HCT116 (cell line): ENCODE data around the gene PNMA6E. TPM values are rescaled to one million over a fixed set of nuclear protein-coding genes. Genes with fewer than 3 reads are reported as not detected.

Experiments
- ATAC-seq: fragments of 200-7000 bp; cut with Tn5 transposase; 2 replicates; pipeline ENCODE4 v1.9.1; 2020; ENCODE audit warnings: mild to moderate bottlenecking, moderate library complexity
- BruUV-seq: library from RNA; stranded (reverse); fragments of 400-500 nt; replicated peaks from 2 replicates; lab custom pipeline; 2021; lab: Mats Ljungman, UMichigan
- CTCF ChIA-PET: fragments of 300-600 bp; sonication (Branson Sonifier 250); formaldehyde crosslinking; loops from one replicate; lab custom pipeline; 2021; ENCODE audit warnings: antibody characterized with exemption; lab: Charles Lee
- POLR2A ChIA-PET: fragments of 300-600, 350-600 bp; sonication (Branson Sonifier 250); formaldehyde crosslinking; loops from one replicate; lab custom pipeline; 2021; ENCODE audit warnings: antibody characterized with exemption; lab: Charles Lee
- RAD21 ChIA-PET, 2 experiments: fragments of 300-600 bp; sonication (Branson Sonifier 250); formaldehyde crosslinking; loops; one replicate each; lab custom pipeline; 2023; ENCODE audit warnings: low total read pairs in 2 of 2; ENCODE audit not compliant: uncharacterized antibody in 2 of 2, unreplicated experiment in 2 of 2, low non-redundant PET in 1 of 2; lab: Charles Lee
- DNase-seq: peaks from one replicate; pipeline ENCODE4 v3.0.0-alpha.2; 2010; ENCODE audit warnings: low read depth, low spot score
- H2AFZ ChIP-seq: fragments of 200-600 bp; shearing (Covaris generic), sonication (generic); 2 replicates; pipeline ENCODE4 v1.6.1; 2017; ENCODE audit warnings: low read depth, mixed run types, mixed read lengths, antibody characterized with exemption, low read length; ENCODE audit not compliant: poor library complexity, severe bottlenecking
- H3K27ac ChIP-seq: 2 replicates; pipeline ENCODE4 v1.5.1; 2012; ENCODE audit warnings: low read depth, low read length
- H3K27me3 ChIP-seq: fragments of 200-600 bp; sonication (generic); 2 replicates; pipeline ENCODE4 v1.6.1; 2016; ENCODE audit warnings: mixed run types, low read length, mixed read lengths; ENCODE audit not compliant: insufficient read depth
- H3K36me3 ChIP-seq, 2 experiments: fragments of 200-500 bp in 1 of 2; fragments of 200-600 bp in 1 of 2; sonication (Bioruptor generic) in 1 of 2; sonication (generic) in 1 of 2; 2 replicates each; pipeline versions ENCODE4 v1.5.1 to v1.6.1; 2014 to 2016; ENCODE audit warnings: low read length in 2 of 2, inconsistent platforms in 1 of 2, mixed read lengths in 1 of 2, mixed run types in 1 of 2; ENCODE audit not compliant: insufficient read depth in 2 of 2, control insufficient read depth in 1 of 2
- H3K4me1 ChIP-seq, 2 experiments: fragments of 200-600 bp in 1 of 2; sonication (generic) in 1 of 2; 2 replicates each; pipeline versions ENCODE4 v1.5.1 to v1.6.1; 2012 to 2017; ENCODE audit warnings: low read length in 2 of 2, inconsistent platforms in 1 of 2, mild to moderate bottlenecking in 1 of 2, mixed read lengths in 1 of 2, mixed run types in 1 of 2, moderate library complexity in 1 of 2; ENCODE audit not compliant: insufficient read depth in 2 of 2, control insufficient read depth in 1 of 2
- H3K4me2 ChIP-seq: fragments of 200-600 bp; sonication (generic); 2 replicates; pipeline ENCODE4 v1.6.1; 2017; ENCODE audit warnings: mixed run types, low read length, mixed read lengths
- H3K4me3 ChIP-seq, 2 experiments: fragments of 200-600 bp in 1 of 2; sonication (generic) in 1 of 2; replicated peaks in 1 of 2; 2 replicates each; pipeline ENCODE4 v1.5.1; 2011 to 2016; ENCODE audit warnings: low read length in 2 of 2, control low read depth in 1 of 2, low read depth in 1 of 2, mild to moderate bottlenecking in 1 of 2, mixed read lengths in 1 of 2, mixed run types in 1 of 2
- H3K79me2 ChIP-seq: fragments of 200-600 bp; sonication (generic); 2 replicates; pipeline ENCODE4 v1.6.1; 2017; ENCODE audit warnings: mild to moderate bottlenecking, mixed run types, low read length, moderate library complexity, mixed read lengths; ENCODE audit not compliant: insufficient read depth
- H3K9ac ChIP-seq: fragments of 200-600 bp; sonication (generic); 2 replicates; pipeline ENCODE4 v1.6.1; 2016; ENCODE audit warnings: low read length, mixed read lengths
- H3K9me2 ChIP-seq: fragments of 200-600 bp; sonication (generic), shearing (Covaris generic); 2 replicates; pipeline ENCODE4 v1.6.1; 2017; ENCODE audit warnings: mixed run types, mild to moderate bottlenecking, moderate library complexity; ENCODE audit not compliant: insufficient read depth
- H3K9me3 ChIP-seq, 2 experiments: fragments of 200-500 bp in 1 of 2; fragments of 200-600 bp in 1 of 2; sonication (Bioruptor generic) in 1 of 2; sonication (generic) in 1 of 2; 2 replicates each; pipeline ENCODE4 v1.6.1; 2014 to 2017; ENCODE audit warnings: low read length in 2 of 2, mixed read lengths in 2 of 2, inconsistent platforms in 1 of 2, low read depth in 1 of 2, mild to moderate bottlenecking in 1 of 2, mixed run types in 1 of 2, moderate library complexity in 1 of 2; ENCODE audit not compliant: control insufficient read depth in 1 of 2, insufficient read depth in 1 of 2
- H4K20me1 ChIP-seq: fragments of 200-600 bp; sonication (generic), shearing (Covaris generic); 2 replicates; pipeline ENCODE4 v1.6.1; 2017; ENCODE audit warnings: mixed run types, mild to moderate bottlenecking, moderate library complexity; ENCODE audit not compliant: insufficient read depth
- ATF3 ChIP-seq: IDR thresholded peaks from 2 replicates; pipeline ENCODE4 v1.6.1; 2012
- EZH2 ChIP-seq: fragments of 200-600 bp; sonication (generic); IDR thresholded peaks from 2 replicates; pipeline ENCODE4 v1.6.1; 2017; ENCODE audit warnings: antibody characterized with exemption, mixed run types
- JUND ChIP-seq: IDR thresholded peaks from 2 replicates; pipeline ENCODE4 v1.6.1; 2012
- RAD21 ChIP-seq: IDR thresholded peaks from 2 replicates; pipeline ENCODE4 v1.6.1; 2012; ENCODE audit warnings: low read depth, mild to moderate bottlenecking
- SRF ChIP-seq: IDR thresholded peaks from 2 replicates; pipeline ENCODE4 v1.6.1; 2012; ENCODE audit warnings: low read depth
- YY1 ChIP-seq: IDR thresholded peaks from 2 replicates; pipeline ENCODE4 v1.6.1; 2011; ENCODE audit warnings: low read length, low read depth, moderate library complexity, mild to moderate bottlenecking; ENCODE audit not compliant: insufficient replicate concordance; ENCODE audit errors: extremely low read depth
- ZFX ChIP-seq: fragments of 450-650 bp; IDR thresholded peaks from 2 replicates; pipeline ENCODE4 v1.6.1; 2017
- intact Hi-C: fragments of 100-400 bp; cut with micrococcal nuclease; formaldehyde crosslinking; loops from 2 replicates; pipeline ENCODE4 v1.10.0; 2022
- total RNA-seq: library from RNA; stranded (reverse); gene quantifications from one replicate; pipeline ENCODE4 v1.2.1, GENCODE V29; 2021; ENCODE audit not compliant: unreplicated experiment
- TF ChIP-seq, protein P1 (sequence below): IDR thresholded peaks from 2 replicates; pipeline ENCODE4 v1.6.1; 2012; ENCODE audit warnings: low read depth

The PNMA6E gene
- total RNA-seq, 1 experiment from 2014 or later, result not detected

DNA sequence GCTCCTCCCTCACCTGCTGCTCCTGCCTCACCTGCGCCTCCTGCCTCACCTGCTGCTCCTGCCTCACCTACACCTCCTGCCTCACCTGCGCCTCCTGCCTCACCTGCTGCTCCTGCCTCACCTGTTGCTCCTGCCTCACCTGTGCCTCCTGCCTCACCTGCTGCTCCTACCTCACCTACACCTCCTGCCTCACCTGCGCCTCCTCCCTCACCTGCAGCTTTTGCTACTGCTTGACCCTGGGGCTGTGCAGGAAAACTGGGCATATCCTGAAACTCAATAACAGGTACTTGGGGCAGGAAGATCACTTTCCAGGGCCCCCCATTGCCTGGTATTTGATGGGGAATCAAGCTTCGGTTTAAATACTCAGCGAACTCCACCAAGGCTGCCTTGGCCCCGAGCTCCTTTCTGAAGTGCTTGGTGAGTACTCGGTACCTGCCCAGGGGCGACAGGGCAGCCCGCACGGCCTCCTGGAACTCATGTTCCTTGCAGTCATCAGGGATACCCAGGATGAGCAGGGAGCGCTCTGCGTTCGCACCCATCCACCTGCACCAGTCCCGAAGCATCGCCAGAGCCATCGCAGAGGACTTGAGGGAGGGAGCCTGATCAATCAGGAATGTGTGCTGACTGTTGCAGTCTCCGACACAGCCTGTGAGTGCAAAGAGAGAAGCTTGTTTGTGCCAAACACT lies 2.7 kb downstream of the PNMA6E start:
- Histone ChIP-seq H2AFZ (no peak overlapping the region), H4K20me1 (no peaks in the 10 kb centered on the region), H3K4me1 (no peaks in the 10 kb centered on the region), H3K4me2 (no peak overlapping the region), H3K9me3 (no peaks in the 10 kb centered on the region), H3K27me3 (no peaks in the 10 kb centered on the region), H3K79me2 (no peaks in the 10 kb centered on the region)
- RAD21 ChIA-PET, result no interaction called here
- no peak for ATAC-seq
- CTCF ChIA-PET, result no interaction called here
- POLR2A ChIA-PET, result no interaction called here
- BruUV-seq, result no TSS peak
- TF ChIP-seq JUND (no peak), SRF (no peak), YY1 (no peak), ZFX (no peak), ATF3 (no peak), RAD21 (no peak)
- TF ChIP-seq, all 23 proteins: peak for 0
- H3K27ac ChIP-seq, result no peak overlapping the region
- H3K9me2 ChIP-seq, result no peaks in the 10 kb centered on the region
- H3K4me3 ChIP-seq, result no peak overlapping the region
- no peak overlapping the region for H3K9ac ChIP-seq
- intact Hi-C loops, result no loop called here
- no peaks in the 10 kb centered on the region for H3K36me3 ChIP-seq
- no peak for DNase-seq

DNA sequence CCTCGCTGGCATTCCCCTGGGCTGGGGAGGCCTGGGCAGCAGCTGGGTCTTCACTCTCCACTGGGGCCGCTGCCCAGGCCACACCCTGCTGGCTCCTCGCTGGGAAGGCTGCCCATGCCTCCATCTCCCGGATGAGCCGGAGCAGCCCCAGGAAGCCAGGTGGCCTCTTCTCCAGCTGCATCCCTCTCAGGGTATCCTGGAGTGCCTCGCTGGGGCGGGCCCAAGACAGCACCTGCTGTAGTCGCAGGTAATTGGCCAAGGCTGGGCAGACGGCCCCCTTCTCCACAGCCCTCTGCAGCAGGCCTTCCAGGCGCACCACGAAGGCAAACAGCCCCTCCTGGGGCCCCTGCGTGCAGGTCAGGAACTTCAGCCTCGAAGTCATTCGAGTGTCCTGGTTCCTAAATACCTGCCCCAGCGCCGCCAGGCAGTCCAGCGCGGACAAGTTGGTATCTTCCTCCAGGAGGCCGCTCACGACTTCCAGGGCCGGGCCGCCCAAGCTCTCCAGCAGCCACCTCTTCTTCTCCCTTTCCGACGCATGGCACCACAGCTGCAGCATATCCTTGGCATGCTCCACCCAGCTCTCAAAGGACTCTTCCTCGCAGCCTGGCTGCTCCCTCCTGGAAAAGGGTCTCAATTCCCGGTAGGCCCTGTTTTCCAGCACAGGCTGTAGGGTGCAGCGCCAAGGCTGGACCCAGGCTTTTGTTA lies 3.7 kb downstream of the PNMA6E start:
- TF ChIP-seq, protein P1, sequence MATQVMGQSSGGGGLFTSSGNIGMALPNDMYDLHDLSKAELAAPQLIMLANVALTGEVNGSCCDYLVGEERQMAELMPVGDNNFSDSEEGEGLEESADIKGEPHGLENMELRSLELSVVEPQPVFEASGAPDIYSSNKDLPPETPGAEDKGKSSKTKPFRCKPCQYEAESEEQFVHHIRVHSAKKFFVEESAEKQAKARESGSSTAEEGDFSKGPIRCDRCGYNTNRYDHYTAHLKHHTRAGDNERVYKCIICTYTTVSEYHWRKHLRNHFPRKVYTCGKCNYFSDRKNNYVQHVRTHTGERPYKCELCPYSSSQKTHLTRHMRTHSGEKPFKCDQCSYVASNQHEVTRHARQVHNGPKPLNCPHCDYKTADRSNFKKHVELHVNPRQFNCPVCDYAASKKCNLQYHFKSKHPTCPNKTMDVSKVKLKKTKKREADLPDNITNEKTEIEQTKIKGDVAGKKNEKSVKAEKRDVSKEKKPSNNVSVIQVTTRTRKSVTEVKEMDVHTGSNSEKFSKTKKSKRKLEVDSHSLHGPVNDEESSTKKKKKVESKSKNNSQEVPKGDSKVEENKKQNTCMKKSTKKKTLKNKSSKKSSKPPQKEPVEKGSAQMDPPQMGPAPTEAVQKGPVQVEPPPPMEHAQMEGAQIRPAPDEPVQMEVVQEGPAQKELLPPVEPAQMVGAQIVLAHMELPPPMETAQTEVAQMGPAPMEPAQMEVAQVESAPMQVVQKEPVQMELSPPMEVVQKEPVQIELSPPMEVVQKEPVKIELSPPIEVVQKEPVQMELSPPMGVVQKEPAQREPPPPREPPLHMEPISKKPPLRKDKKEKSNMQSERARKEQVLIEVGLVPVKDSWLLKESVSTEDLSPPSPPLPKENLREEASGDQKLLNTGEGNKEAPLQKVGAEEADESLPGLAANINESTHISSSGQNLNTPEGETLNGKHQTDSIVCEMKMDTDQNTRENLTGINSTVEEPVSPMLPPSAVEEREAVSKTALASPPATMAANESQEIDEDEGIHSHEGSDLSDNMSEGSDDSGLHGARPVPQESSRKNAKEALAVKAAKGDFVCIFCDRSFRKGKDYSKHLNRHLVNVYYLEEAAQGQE, result no peak
- TF ChIP-seq EZH2 (no peak), ZFX (no peak)
- H3K9me2 ChIP-seq, result no peaks in the 10 kb centered on the region
- H4K20me1 ChIP-seq, result no peaks in the 10 kb centered on the region
- RAD21 ChIA-PET, result no interaction called here
- CTCF ChIA-PET, result no interaction called here
- no peaks in the 10 kb centered on the region for H3K9me3 ChIP-seq
- H3K79me2 ChIP-seq, result no peaks in the 10 kb centered on the region
- BruUV-seq, result no TSS peak
- H3K27ac ChIP-seq, result no peak overlapping the region
- H3K4me1 ChIP-seq, result no peaks in the 10 kb centered on the region
- no peaks in the 10 kb centered on the region for H3K36me3 ChIP-seq
- H3K4me3 ChIP-seq, result no peak overlapping the region
- no peak overlapping the region for H3K9ac ChIP-seq
- ATAC-seq, result no peak
- H3K27me3 ChIP-seq, result no peaks in the 10 kb centered on the region
- intact Hi-C loops, result no loop called here
- no peak overlapping the region for H3K4me2 ChIP-seq
- POLR2A ChIA-PET, result no interaction called here
- H2AFZ ChIP-seq, result no peak overlapping the region
- no peak for DNase-seq
